KOPT-K1 (cell line): ENCODE measurements around the gene BIRC7.

Experiments used
- H3K27ac ChIP-seq: fragments of 200-600 bp; sonication (generic); 2 replicates; pipeline ENCODE4 v1.5.1; 2016; ENCODE audit warnings: antibody characterized with exemption, mild to moderate bottlenecking, low read depth, low read length; ENCODE audit not compliant: poor library complexity, severe bottlenecking
- H3K36me3 ChIP-seq: fragments of 200-600 bp; sonication (generic); 2 replicates; pipeline ENCODE4 v1.5.1; 2017; ENCODE audit warnings: antibody characterized with exemption, mild to moderate bottlenecking, low read length, moderate library complexity; ENCODE audit not compliant: insufficient read depth
- H3K9me3 ChIP-seq: fragments of 200-600 bp; sonication (generic); 2 replicates; pipeline ENCODE4 v1.5.1; 2017; ENCODE audit warnings: antibody characterized with exemption, low read length, mild to moderate bottlenecking; ENCODE audit not compliant: insufficient read depth, poor library complexity, severe bottlenecking

The BIRC7 gene

GRCh38 chr20:63258781-63259180 is 23.1 kb downstream of the BIRC7 start:
- no peak overlapping the region for H3K27ac ChIP-seq
- H3K9me3 ChIP-seq, result no peaks in the 10 kb centered on the region
- no peaks in the 10 kb centered on the region for H3K36me3 ChIP-seq

DNA sequence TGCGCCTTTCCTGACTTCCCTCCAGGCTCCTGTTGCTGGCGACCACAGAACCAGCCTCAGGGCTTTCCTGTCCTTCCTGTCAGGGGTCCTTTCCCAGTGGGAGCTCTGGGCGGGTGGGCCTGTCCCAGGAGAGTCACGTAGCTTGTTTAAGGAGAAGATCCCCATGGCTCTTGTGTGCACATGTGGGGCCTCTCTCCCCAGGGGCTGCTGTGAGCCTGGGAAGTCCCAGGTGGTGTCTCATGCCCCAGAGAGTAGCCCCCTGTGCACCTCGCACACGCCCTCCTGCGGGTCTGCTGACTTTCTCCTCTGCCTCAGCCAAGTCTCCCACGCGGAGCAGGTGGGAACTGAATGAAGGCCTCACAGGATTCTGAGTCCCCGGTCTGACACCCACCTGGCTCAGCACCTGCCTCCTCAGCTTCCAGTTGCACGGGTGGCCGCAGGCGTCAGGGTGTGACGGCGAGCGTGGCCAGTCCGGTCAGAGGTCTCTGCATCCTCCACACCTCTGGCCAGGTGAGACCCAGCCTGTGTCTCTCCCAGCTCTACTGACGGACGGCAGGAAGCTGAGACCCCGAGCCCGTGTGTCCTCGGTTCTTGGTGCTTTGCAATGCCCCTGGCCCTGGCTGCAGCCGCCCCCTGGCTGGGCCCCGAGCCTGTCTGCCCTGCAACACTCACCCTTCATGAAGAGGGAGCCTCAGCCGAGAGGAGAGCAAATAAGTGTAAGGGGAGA is 24.2 kb downstream of the BIRC7 start:
- no peaks in the 10 kb centered on the region for H3K36me3 ChIP-seq
- H3K9me3 ChIP-seq, result no peaks in the 10 kb centered on the region
- no peak overlapping the region for H3K27ac ChIP-seq

- Histone ChIP-seq H3K36me3 (no peaks in the 10 kb centered on the region), H3K27ac (no peak overlapping the region), H3K9me3 (no peaks in the 10 kb centered on the region)
Measured at GRCh38 chr20:63260521-63260920, 24.8 kb downstream of the BIRC7 start.

DNA sequence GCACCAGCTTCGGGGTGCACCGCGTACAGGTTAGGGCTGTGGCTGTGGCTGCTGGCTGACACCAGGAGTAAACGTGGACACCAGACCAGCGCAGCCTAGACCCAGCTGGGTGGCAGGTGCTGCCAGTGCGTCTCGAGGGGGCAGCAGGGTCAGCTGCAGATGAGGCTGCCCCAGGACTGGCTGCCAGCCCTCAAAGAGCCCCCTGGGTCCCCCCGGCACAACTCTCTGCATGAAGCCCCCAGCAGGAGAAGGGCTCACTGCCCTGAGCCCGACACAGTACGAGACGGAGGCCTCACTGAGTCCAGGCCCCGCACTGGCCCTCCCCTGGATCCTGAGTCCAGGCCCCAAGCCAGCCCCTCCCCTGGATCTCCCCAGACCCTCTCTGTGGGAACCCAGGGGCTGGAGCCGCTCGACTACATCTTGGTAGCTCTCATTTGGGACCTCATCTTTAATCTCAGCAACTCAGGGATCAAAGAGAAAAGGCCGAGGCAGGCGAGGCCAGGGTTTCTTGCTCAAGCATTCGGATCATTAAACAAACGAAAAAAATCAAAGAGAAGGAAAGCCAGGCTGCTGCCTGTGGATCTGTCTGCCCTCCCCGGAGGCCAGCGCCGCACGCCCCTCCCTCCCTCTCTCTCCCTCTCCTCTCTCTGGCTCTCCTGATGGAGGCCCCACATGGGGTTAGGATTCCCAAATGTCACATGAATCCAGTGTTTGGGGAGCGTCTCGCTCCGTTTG is 25.5 kb downstream of the BIRC7 start:
- no peaks in the 10 kb centered on the region for H3K36me3 ChIP-seq
- no peak overlapping the region for H3K27ac ChIP-seq
- no peaks in the 10 kb centered on the region for H3K9me3 ChIP-seq

DNA sequence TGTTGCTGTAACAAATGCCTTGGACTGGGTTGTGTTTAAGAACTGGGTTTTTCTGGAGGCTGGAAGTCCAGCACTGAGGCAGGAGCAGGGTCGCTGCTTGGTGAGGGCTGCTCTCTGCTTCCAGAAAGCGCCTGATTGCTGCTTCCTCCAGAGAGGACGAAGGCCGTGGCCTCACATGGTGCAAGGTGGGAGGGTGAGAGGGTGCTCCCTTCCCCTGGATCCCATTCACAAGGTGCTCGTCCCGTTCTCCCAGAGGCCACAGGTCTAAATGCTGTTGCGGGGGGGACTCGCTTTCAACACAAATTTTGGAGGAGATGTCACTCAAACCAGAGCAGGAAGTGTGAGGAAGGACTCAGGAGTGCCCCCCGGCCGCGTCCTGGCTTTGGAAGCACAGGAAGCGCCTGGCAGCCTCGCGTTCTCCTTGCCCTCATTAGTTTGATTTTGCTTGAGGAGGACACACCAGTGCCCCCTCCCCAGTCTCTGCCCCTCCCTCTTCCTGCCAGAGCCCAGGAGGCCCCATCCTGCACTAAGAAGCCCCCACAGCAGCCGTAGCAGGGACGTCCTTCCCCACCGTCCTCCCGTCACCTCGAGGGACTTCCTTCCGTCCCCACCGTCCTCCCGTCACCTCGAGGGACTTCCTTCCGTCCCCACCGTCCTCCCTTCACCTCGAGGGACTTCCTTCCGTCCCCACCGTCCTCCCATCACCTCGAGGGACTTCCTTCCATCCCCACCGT is 26.3 kb downstream of the BIRC7 start:
- Histone ChIP-seq H3K36me3 (no peaks in the 10 kb centered on the region), H3K27ac (no peak overlapping the region), H3K9me3 (no peaks in the 10 kb centered on the region)

GRCh38 chr20:63262836-63263235 is 27.1 kb downstream of the BIRC7 start:
- Histone ChIP-seq H3K36me3 (no peaks in the 10 kb centered on the region), H3K9me3 (no peaks in the 10 kb centered on the region), H3K27ac (no peak overlapping the region)

GRCh38 chr20:63264000-63264399 is 28.3 kb downstream of the BIRC7 start:
- H3K9me3 ChIP-seq, result no peaks in the 10 kb centered on the region
- no peak overlapping the region for H3K27ac ChIP-seq
- H3K36me3 ChIP-seq, result no peaks in the 10 kb centered on the region

DNA sequence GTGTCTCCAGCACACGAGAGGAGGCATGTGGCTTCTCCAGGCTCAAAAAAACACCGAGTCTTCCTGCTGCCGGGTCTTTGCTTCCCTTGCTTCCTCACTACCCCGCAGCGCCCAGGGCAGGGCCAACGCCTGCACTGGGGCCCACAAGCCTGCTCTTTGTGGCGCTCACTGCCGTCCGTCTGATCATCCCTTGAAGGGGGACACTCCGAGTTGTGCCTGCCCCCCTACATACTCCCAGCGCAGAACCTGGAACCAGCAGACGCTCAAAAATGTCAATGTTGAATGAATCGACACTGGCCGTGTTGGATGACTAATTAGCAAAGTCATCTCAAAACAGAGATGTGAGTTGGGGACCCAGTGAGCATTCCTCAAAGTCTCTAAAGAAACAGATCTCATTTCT is 28.8 kb downstream of the BIRC7 start:
- Histone ChIP-seq H3K27ac (no peak overlapping the region), H3K36me3 (no peaks in the 10 kb centered on the region), H3K9me3 (no peaks in the 10 kb centered on the region)

DNA sequence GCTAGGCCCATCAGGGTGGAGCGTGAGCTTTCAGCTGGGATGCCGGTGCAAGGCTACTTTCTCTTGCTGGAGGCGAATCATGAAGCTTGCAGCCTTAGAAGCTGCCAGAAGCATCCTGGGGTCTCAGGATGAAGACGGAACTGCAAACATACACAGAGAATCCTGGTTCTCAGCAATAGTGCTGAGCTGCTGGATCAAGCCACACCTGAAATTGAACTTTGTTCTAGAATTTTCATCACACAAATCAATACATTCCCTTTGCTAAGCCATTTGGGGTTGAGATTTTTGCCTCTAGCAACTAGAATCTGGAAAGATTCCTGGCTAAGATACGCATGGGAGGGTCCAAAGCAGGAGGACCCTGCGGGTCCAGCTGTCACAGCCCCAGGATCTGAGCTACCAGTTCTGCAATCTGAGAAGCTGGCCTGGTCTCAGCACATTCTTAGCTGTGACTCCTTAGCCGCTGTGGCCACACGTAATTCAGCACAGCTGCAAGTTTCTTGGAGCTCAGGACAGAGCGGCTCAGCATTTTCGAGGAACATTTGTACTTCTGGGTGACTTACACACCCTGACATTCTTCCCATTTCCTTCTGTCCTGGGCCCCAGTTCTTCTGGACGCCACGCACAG is 30.3 kb downstream of the BIRC7 start:
- H3K36me3 ChIP-seq, result no peaks in the 10 kb centered on the region
- H3K27ac ChIP-seq, result no peak overlapping the region
- no peaks in the 10 kb centered on the region for H3K9me3 ChIP-seq

- Histone ChIP-seq H3K27ac (no peak overlapping the region), H3K9me3 (no peaks in the 10 kb centered on the region), H3K36me3 (no peaks in the 10 kb centered on the region)
Measured at GRCh38 chr20:63267691-63268090, 32.0 kb downstream of the BIRC7 start.

- Histone ChIP-seq H3K9me3 (no peaks in the 10 kb centered on the region), H3K27ac (no peak overlapping the region), H3K36me3 (no peaks in the 10 kb centered on the region)
Measured at GRCh38 chr20:63268256-63268655, 32.6 kb downstream of the BIRC7 start.

DNA sequence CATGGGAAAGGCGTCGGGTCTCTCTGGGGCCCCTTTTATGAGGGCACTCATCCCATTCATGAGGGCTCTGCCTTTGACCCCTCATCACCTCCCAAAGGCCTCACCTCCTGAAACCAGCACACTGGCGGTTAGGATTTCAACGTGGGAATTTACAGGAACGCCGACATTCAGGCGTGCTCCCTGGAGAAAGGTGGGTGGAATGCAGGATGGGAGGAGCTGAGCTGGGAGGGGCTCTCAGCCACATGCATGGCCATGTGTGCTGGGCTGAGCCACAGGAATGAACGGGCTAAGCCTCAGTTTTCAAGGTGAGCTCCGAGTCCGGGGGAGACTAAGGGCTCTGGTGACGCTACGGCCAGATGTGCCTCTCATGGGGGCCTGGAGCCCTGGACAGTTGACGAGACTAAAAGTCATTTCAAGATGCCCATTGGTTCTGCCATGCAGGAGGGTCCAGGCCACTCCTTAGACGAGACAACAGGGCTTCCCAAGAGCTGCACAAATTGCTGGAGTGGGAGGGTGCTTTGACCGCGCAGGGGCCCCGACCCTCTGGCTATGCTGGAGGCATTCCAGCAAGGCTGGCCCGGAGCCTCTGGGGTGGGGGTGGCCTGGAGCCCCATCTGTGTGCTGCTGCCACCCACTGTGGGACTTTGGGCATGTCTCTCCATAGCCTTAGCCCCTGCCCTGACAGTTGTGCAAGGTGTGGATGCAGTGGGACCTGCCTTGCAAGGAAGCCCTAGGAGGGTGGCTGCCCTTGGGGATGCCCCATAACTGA is 33.1 kb downstream of the BIRC7 start:
- H3K9me3 ChIP-seq, result no peaks in the 10 kb centered on the region

DNA sequence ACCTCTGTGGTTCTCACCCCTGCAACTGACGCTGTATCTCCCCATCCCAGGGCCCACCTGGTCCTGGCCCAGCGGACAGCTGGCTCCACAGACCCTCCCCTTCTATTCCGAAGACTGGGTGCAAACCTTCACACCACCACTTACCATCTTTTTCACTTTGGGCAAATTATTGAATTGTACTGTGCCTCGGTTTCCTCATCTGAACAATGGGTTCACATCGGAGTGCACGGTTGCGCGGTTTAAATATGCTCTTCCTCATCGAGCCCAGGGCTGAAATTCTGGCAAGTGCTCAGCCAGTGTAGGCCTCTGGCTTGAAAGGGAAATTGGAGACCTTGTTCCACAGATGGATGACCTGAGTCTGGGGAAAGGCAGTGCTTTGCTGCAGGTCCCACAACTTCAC is 34.0 kb downstream of the BIRC7 start:
- no peaks in the 10 kb centered on the region for H3K9me3 ChIP-seq
- H3K27ac ChIP-seq, result no peak overlapping the region

More for the DNA sequence above, 33.1 kb downstream of the BIRC7 start:
- Histone ChIP-seq H3K27ac (no peak overlapping the region), H3K36me3 (no peaks in the 10 kb centered on the region)

GRCh38 chr20:63270606-63271325 is 35.1 kb downstream of the BIRC7 start:
- Histone ChIP-seq H3K27ac (no peak overlapping the region), H3K9me3 (no peaks in the 10 kb centered on the region), H3K36me3 (peaks cover 4% of the 10 kb centered on the region; the same call in 1 of the 2 replicates)

More for the DNA sequence above, 34.0 kb downstream of the BIRC7 start:
- H3K36me3 ChIP-seq, result no peaks in the 10 kb centered on the region
